Neural cell (in vitro differentiated cells): ENCODE results near the gene TAGLN3. TPM values are rescaled to one million over a fixed set of nuclear protein-coding genes. Genes with fewer than 3 reads are reported as not detected.
"Not testable (repeated sequence)": the region's sequence is repeated elsewhere in the genome, so short reads cannot be mapped to it uniquely, and the experiment has no call there.

Experiments used
- H2AFZ ChIP-seq: fragments of 200-600, 300-800 bp; sonication (generic), shearing (Covaris generic); 2 replicates; pipeline ENCODE4 v1.6.0; 2014; ENCODE audit warnings: low read depth, mild to moderate bottlenecking, antibody characterized with exemption, low read length, moderate library complexity
- H3F3A ChIP-seq: fragments of 200-600 bp; shearing (Covaris generic); 2 replicates; pipeline ENCODE4 v1.6.1; 2016; ENCODE audit warnings: mild to moderate bottlenecking, moderate library complexity, mixed read lengths, antibody characterized with exemption, low read length; ENCODE audit not compliant: insufficient read depth, poor library complexity, severe bottlenecking
- H3K27ac ChIP-seq: fragments of 200-600, 300-800 bp; sonication (generic), shearing (Covaris generic); 2 replicates; pipeline ENCODE4 v1.5.1; 2014; ENCODE audit warnings: mild to moderate bottlenecking, low read length, moderate library complexity
- H3K27me3 ChIP-seq: fragments of 300-800, 200-600 bp; sonication (generic), shearing (Covaris generic); 2 replicates; pipeline ENCODE4 v1.6.0; 2014; ENCODE audit warnings: mild to moderate bottlenecking, low read depth, low read length, moderate library complexity; ENCODE audit not compliant: insufficient read depth
- H3K36me3 ChIP-seq: fragments of 300-800, 200-600 bp; sonication (generic), shearing (Covaris generic); 2 replicates; pipeline ENCODE4 v1.5.1; 2014; ENCODE audit warnings: mild to moderate bottlenecking, antibody characterized with exemption, low read length, moderate library complexity; ENCODE audit not compliant: insufficient read depth
- H3K4me2 ChIP-seq: fragments of 300-800, 200-600 bp; sonication (generic), shearing (Covaris generic); 2 replicates; pipeline ENCODE4 v1.6.0; 2014; ENCODE audit warnings: mild to moderate bottlenecking, low read length
- H3K4me3 ChIP-seq: fragments of 300-800, 200-600 bp; sonication (generic), shearing (Covaris generic); 2 replicates; pipeline ENCODE4 v1.5.1; 2014; ENCODE audit warnings: mild to moderate bottlenecking, low read length, moderate library complexity
- H3K79me2 ChIP-seq: fragments of 200-600 bp; shearing (Covaris generic); replicated peaks from 2 replicates; pipeline ENCODE4 v1.6.0; 2014; ENCODE audit warnings: mild to moderate bottlenecking, low read length, moderate library complexity; ENCODE audit not compliant: insufficient read depth
- H3K9ac ChIP-seq: fragments of 300-800, 200-600 bp; sonication (generic), shearing (Covaris generic); 2 replicates; pipeline ENCODE4 v1.6.1; 2016; ENCODE audit warnings: mild to moderate bottlenecking, low read length, mixed read lengths
- H3K9me2 ChIP-seq: fragments of 200-600 bp; shearing (Covaris generic); 2 replicates; pipeline ENCODE4 v1.6.1; 2016; ENCODE audit warnings: mild to moderate bottlenecking, low read length, mixed read lengths; ENCODE audit not compliant: insufficient read depth
- H3K9me3 ChIP-seq: fragments of 200-600, 300-800 bp; sonication (generic), shearing (Covaris generic); 2 replicates; pipeline ENCODE4 v1.6.1; 2016; ENCODE audit warnings: mild to moderate bottlenecking, mixed run types, low read length, moderate library complexity, mixed read lengths
- H4K20me1 ChIP-seq: fragments of 200-600 bp; shearing (Covaris generic); 2 replicates; pipeline ENCODE4 v1.6.1; 2016; ENCODE audit warnings: mild to moderate bottlenecking, mixed run types; ENCODE audit not compliant: insufficient read depth
- EZH2 ChIP-seq: fragments of 200-600, 300-800 bp; shearing (Covaris generic), sonication (generic); IDR thresholded peaks from 2 replicates; pipeline ENCODE4 v1.6.1; 2014; ENCODE audit warnings: antibody characterized with exemption, low read length, borderline replicate concordance, mild to moderate bottlenecking; ENCODE audit not compliant: insufficient read depth, poor library complexity, severe bottlenecking
- RAD21 ChIP-seq: fragments of 450-650 bp; conservative IDR thresholded peaks from 2 replicates; pipeline ENCODE4 v1.6.1; 2014; ENCODE audit warnings: antibody characterized with exemption, mild to moderate bottlenecking, moderate library complexity
- TAF1 ChIP-seq: IDR thresholded peaks from 2 replicates; pipeline ENCODE4 v1.6.1; 2012; ENCODE audit warnings: low read depth
- polyA plus RNA-seq: library from polyadenylated mRNA; depleted of rRNA; stranded (reverse); fragments of >200 nt; gene quantifications from 2 replicates; pipeline ENCODE4 v1.2.3, GENCODE V29; 2014
- TF ChIP-seq, protein P1 (sequence below): IDR thresholded peaks from 2 replicates; pipeline ENCODE4 v1.6.1; 2012; ENCODE audit warnings: borderline replicate concordance

Gene TAGLN3
- polyA plus RNA-seq, 1 donor from 2014 or later = 519 TPM

DNA sequence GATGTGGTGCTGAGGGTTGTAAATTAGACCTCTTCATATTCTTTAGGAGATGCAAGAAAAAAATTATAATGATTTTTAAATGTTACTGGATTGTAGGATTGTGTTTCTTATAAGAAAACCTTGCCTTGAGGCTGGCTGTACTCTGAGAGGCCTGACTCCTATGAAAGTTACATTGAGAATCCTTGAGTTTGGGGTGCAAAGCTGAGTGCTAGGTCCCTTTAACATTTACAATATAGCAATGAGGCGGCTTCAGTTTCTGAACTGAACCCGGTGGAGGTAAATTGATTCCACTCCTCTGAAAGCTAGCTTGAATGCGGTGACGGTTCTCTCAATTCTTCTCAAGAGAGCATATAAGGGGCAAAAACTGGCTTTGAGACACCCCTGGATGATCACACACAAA, 35.7 kb downstream of the TAGLN3 start, which contains the start of gene TMPRSS7:
Gene TMPRSS7, plus strand, starts transcription at position 301 of the 400 bp plus-strand sequence. CDS start 110 bp downstream, outside the sequence.
- H3K27me3 ChIP-seq = no peaks in the 10 kb centered on the region
- no peak within 1 kb of the TSS for H2AFZ ChIP-seq
- H3K4me2 ChIP-seq = no peak within 1 kb of the TSS
- H3K4me3 ChIP-seq = no peak within 1 kb of the TSS
- no peaks in the 10 kb centered on the region for H4K20me1 ChIP-seq
- no peaks in the 10 kb centered on the region for H3K36me3 ChIP-seq
- no peaks in the 10 kb centered on the region for H3K9me2 ChIP-seq
- H3K27ac ChIP-seq = no peak within 1 kb of the TSS
- TF ChIP-seq TAF1 (no peak), RAD21 (no peak)
- TF ChIP-seq, protein P1, sequence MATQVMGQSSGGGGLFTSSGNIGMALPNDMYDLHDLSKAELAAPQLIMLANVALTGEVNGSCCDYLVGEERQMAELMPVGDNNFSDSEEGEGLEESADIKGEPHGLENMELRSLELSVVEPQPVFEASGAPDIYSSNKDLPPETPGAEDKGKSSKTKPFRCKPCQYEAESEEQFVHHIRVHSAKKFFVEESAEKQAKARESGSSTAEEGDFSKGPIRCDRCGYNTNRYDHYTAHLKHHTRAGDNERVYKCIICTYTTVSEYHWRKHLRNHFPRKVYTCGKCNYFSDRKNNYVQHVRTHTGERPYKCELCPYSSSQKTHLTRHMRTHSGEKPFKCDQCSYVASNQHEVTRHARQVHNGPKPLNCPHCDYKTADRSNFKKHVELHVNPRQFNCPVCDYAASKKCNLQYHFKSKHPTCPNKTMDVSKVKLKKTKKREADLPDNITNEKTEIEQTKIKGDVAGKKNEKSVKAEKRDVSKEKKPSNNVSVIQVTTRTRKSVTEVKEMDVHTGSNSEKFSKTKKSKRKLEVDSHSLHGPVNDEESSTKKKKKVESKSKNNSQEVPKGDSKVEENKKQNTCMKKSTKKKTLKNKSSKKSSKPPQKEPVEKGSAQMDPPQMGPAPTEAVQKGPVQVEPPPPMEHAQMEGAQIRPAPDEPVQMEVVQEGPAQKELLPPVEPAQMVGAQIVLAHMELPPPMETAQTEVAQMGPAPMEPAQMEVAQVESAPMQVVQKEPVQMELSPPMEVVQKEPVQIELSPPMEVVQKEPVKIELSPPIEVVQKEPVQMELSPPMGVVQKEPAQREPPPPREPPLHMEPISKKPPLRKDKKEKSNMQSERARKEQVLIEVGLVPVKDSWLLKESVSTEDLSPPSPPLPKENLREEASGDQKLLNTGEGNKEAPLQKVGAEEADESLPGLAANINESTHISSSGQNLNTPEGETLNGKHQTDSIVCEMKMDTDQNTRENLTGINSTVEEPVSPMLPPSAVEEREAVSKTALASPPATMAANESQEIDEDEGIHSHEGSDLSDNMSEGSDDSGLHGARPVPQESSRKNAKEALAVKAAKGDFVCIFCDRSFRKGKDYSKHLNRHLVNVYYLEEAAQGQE = no peak
- H3K79me2 ChIP-seq = no peaks in the 10 kb centered on the region
- H3K9ac ChIP-seq = no peak within 1 kb of the TSS
- H3K9me3 ChIP-seq = no peaks in the 10 kb centered on the region
- H3F3A ChIP-seq = no peaks in the 10 kb centered on the region

DNA sequence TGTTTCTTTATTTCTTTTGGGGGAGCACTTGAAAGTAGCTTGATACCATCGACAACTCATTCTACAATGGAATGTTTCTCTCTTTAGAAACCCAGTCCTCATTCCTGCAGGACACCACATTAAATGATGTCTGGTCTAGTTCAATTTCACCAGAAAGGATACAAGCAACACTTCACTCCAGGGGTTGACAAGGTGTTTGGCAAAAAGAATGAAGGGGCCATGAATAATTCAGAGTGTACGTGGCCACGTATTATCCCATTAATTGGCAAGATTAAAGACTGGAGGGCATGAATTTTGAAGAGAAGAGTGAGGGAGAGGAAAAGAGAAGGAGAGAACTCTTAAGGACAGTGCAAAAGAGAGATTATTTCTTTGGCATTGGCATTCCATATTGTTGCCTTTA, 36.5 kb downstream of the TAGLN3 start:
- H3K27ac ChIP-seq = no peak overlapping the region
- no peak overlapping the region for H3K4me3 ChIP-seq
- no peaks in the 10 kb centered on the region for H3K9me3 ChIP-seq
- no peaks in the 10 kb centered on the region for H3K79me2 ChIP-seq
- H4K20me1 ChIP-seq = no peaks in the 10 kb centered on the region
- TF ChIP-seq, protein P1 = no peak
- TF ChIP-seq EZH2 = no peak
- H3F3A ChIP-seq = no peaks in the 10 kb centered on the region
- no peak overlapping the region for H3K9ac ChIP-seq
- H2AFZ ChIP-seq = no peak overlapping the region
- H3K27me3 ChIP-seq = no peaks in the 10 kb centered on the region
- H3K9me2 ChIP-seq = no peaks in the 10 kb centered on the region
- H3K36me3 ChIP-seq = no peaks in the 10 kb centered on the region
- H3K4me2 ChIP-seq = no peak overlapping the region

DNA sequence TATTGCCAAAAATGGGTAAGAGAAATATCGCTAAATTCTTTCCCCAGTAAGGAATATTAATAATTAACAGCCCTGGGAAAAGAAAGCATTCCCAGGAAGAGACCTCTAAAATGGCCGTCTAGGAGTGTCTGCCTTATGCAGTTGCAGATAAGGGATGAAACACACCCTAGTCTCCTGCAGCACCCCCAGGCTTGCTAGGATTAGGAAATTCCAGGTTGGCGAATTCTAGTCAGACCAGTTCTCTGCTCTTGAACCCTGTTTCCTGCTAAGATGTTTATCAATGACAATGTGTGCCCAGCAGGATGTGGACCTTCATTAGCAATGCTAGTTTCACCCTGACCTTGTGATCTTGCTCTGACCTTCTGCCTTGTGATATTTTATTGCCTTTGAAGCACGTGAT, 38.5 kb downstream of the TAGLN3 start:
- H2AFZ ChIP-seq, H3K9ac ChIP-seq, H3K27ac ChIP-seq, H3K27me3 ChIP-seq, H3K9me3 ChIP-seq, H3K79me2 ChIP-seq, H3K4me2 ChIP-seq, H3K9me2 ChIP-seq, H4K20me1 ChIP-seq, H3K4me3 ChIP-seq, H3K36me3 ChIP-seq, H3F3A ChIP-seq: not testable (repeated sequence)
